Breast epithelium (tissue), 3 donors: ENCODE results near the gene ARF6.

Source experiments
- CTCF ChIP-seq, 3 donors: fragments of 450-650 bp; IDR thresholded peaks; one replicate each; pipeline ENCODE4 v1.5.1; 2016 to 2017; ENCODE audit warnings: antibody characterized with exemption in 3 of 3, mild to moderate bottlenecking in 3 of 3, moderate library complexity in 3 of 3
- POLR2A ChIP-seq: fragments of 450-650 bp; IDR thresholded peaks from one replicate; pipeline ENCODE4 v1.6.1; 2016; ENCODE audit warnings: antibody characterized with exemption, mild to moderate bottlenecking, moderate library complexity
- POLR2AphosphoS5 ChIP-seq, 3 donors: sonication (generic); formaldehyde crosslinking; IDR thresholded peaks; one replicate each; pipeline ENCODE4 v1.6.1; 2017; ENCODE audit warnings: antibody characterized with exemption in 3 of 3

- TF ChIP-seq CTCF (IDR thresholded peaks at IDR 0.05) (no peak), POLR2A (no peak), POLR2AphosphoS5 (IDR thresholded peaks at IDR 0.05) (no peak)
Measured at GRCh38 chr14:49923881-49924280, 31.0 kb downstream of the ARF6 start.
